GM23338 (cell line): Measurements from ENCODE around the gene RAB27B. TPM values are rescaled to one million over a fixed set of nuclear protein-coding genes. Genes with fewer than 3 reads are reported as not detected.

ENCODE experiments used
- ATAC-seq: fragments of 200-7000 bp; cut with Tn5 transposase; 3 replicates; pipeline ENCODE4 v1.9.1; 2020
- DNase-seq: peaks from one replicate; pipeline ENCODE4 v3.0.0-alpha.2; 2015; ENCODE audit warnings: low spot score
- H2AFZ ChIP-seq: fragments of 200-600 bp; sonication (generic); 2 replicates; pipeline ENCODE4 v1.8.0; 2016; ENCODE audit warnings: antibody characterized with exemption, mild to moderate bottlenecking, moderate library complexity
- H3F3A ChIP-seq: fragments of 200-600 bp; sonication (generic); replicated peaks from 2 replicates; pipeline ENCODE4 v1.8.0; 2017; ENCODE audit warnings: antibody characterized with exemption, mixed run types, low read depth
- H3K27ac ChIP-seq: fragments of 200-600 bp; sonication (generic); 2 replicates; pipeline ENCODE4 v1.6.1; 2016; ENCODE audit warnings: low read depth
- H3K27me3 ChIP-seq: fragments of 200-600 bp; sonication (generic); 2 replicates; pipeline ENCODE4 v1.8.0; 2016; ENCODE audit warnings: mild to moderate bottlenecking, mixed run types, moderate library complexity; ENCODE audit not compliant: insufficient read depth
- H3K36me3 ChIP-seq: fragments of 200-600 bp; sonication (generic); 2 replicates; pipeline ENCODE4 v1.8.0; 2016; ENCODE audit warnings: mild to moderate bottlenecking; ENCODE audit not compliant: insufficient read depth
- H3K4me1 ChIP-seq: fragments of 200-600 bp; sonication (generic); 2 replicates; pipeline ENCODE4 v1.8.0; 2016; ENCODE audit warnings: mild to moderate bottlenecking, moderate library complexity; ENCODE audit not compliant: insufficient read depth
- H3K4me2 ChIP-seq: fragments of 200-600 bp; sonication (generic); 2 replicates; pipeline ENCODE4 v1.7.1; 2017; ENCODE audit warnings: mixed run types
- H3K4me3 ChIP-seq: fragments of 200-600 bp; sonication (generic); 2 replicates; pipeline ENCODE4 v1.6.1; 2016; ENCODE audit warnings: mixed run types
- H3K79me2 ChIP-seq: fragments of 200-600 bp; sonication (generic); replicated peaks from 2 replicates; pipeline ENCODE4 v1.8.0; 2017; ENCODE audit warnings: mild to moderate bottlenecking; ENCODE audit not compliant: insufficient read depth
- H3K9me2 ChIP-seq: fragments of 200-600 bp; sonication (generic); 2 replicates; pipeline ENCODE4 v1.8.0; 2017; ENCODE audit not compliant: insufficient read depth
- H4K20me1 ChIP-seq: fragments of 200-600 bp; sonication (generic); replicated peaks from 2 replicates; pipeline ENCODE4 v1.8.0; 2017; ENCODE audit warnings: mild to moderate bottlenecking; ENCODE audit not compliant: insufficient read depth
- H3K27ac Mint-ChIP-seq: 2 replicates; pipeline ENCODE4 v1.8.0; 2020; ENCODE audit warnings: inconsistent platforms, mild to moderate bottlenecking, moderate library complexity, mixed read lengths
- H3K27me3 Mint-ChIP-seq: 3 replicates; pipeline ENCODE4 v1.8.0; 2022; ENCODE audit warnings: low read depth, mild to moderate bottlenecking, moderate library complexity, mixed read lengths, inconsistent platforms; ENCODE audit not compliant: insufficient read depth, poor library complexity
- H3K36me3 Mint-ChIP-seq: 3 replicates; pipeline ENCODE4 v1.8.0; 2021; ENCODE audit warnings: low read depth, mild to moderate bottlenecking, inconsistent platforms, moderate library complexity, mixed read lengths
- H3K4me1 Mint-ChIP-seq: 3 replicates; pipeline ENCODE4 v1.8.0; 2020; ENCODE audit warnings: mild to moderate bottlenecking, inconsistent platforms, mixed read lengths
- H3K4me3 Mint-ChIP-seq: 3 replicates; pipeline ENCODE4 v1.8.0; 2021; ENCODE audit warnings: moderate library complexity, mild to moderate bottlenecking, inconsistent platforms, mixed read lengths
- H3K9me3 Mint-ChIP-seq: 3 replicates; pipeline ENCODE4 v1.8.0; 2020; ENCODE audit warnings: moderate library complexity, mild to moderate bottlenecking, inconsistent platforms, mixed read lengths
- CTCF ChIP-seq, 2 experiments: fragments of 200-600 bp in 1 of 2; sonication (generic) in 1 of 2; conservative IDR thresholded peaks; 2 replicates each; pipeline versions ENCODE4 v1.5.1 to v1.6.1; 2016 to 2017; ENCODE audit warnings: antibody characterized with exemption in 2 of 2, low read depth in 2 of 2, mild to moderate bottlenecking in 2 of 2, moderate library complexity in 1 of 2
- EZH2 ChIP-seq: fragments of 200-600 bp; sonication (generic); IDR thresholded peaks from one replicate; pipeline ENCODE4 v1.8.0; 2017; ENCODE audit warnings: antibody characterized with exemption, mild to moderate bottlenecking, low read depth; ENCODE audit not compliant: unreplicated experiment
- JUNB ChIP-seq: IDR thresholded peaks from one replicate; pipeline ENCODE4 v1.6.1; 2016; ENCODE audit warnings: antibody characterized with exemption; ENCODE audit not compliant: unreplicated experiment
- NANOG ChIP-seq: IDR thresholded peaks from 2 replicates; pipeline ENCODE4 v1.6.1; 2016; ENCODE audit warnings: antibody characterized with exemption, borderline replicate concordance
- POLR2AphosphoS5 ChIP-seq: IDR thresholded peaks from 2 replicates; pipeline ENCODE4 v1.6.1; 2016; ENCODE audit warnings: antibody characterized with exemption, low read depth
- REST ChIP-seq: IDR thresholded peaks from one replicate; pipeline ENCODE4 v1.6.1; 2018; ENCODE audit warnings: antibody characterized with exemption; ENCODE audit not compliant: unreplicated experiment
- STAT1 ChIP-seq: IDR thresholded peaks from one replicate; pipeline ENCODE4 v1.6.1; 2016; ENCODE audit warnings: antibody characterized with exemption; ENCODE audit not compliant: unreplicated experiment
- ZNF114 ChIP-seq: fragments of 250-450 bp; sonication (Bioruptor Pico); IDR thresholded peaks from 2 replicates; pipeline ENCODE4 v1.5.0; 2020; ENCODE audit warnings: mild to moderate bottlenecking, moderate library complexity
- ZNF331 ChIP-seq: fragments of 250-450 bp; sonication (Bioruptor Pico); IDR thresholded peaks from 2 replicates; pipeline ENCODE4 v1.5.0; 2020; ENCODE audit warnings: low read depth, mild to moderate bottlenecking, moderate library complexity
- polyA plus RNA-seq: library from polyadenylated mRNA; unstranded; fragments of >200 nt; fragmentation: Nextera tagmentation; extraction: Ambion mirVana; gene quantifications from 2 replicates; pipeline ENCODE4 v1.2.1, GENCODE V29; 2016
- total RNA-seq: library from RNA; depleted of rRNA; stranded (reverse); fragments of >200 nt; shearing (Covaris generic); gene quantifications from 2 replicates; pipeline ENCODE4 v1.2.3, GENCODE V29; 2014
- TF ChIP-seq, protein P1 (sequence below): fragments of 250-450 bp; sonication (Bioruptor Pico); IDR thresholded peaks from 2 replicates; pipeline ENCODE4 v1.5.0; 2020; ENCODE audit warnings: mild to moderate bottlenecking, moderate library complexity

The RAB27B gene
- total and polyA plus RNA-seq, 2 experiments from 2014 or later: 0.13 to 0.56 TPM

- no peaks in the 10 kb centered on the region for H3K27me3 ChIP-seq
- Mint-ChIP-seq H3K36me3 (no peaks in the 10 kb centered on the region), H3K4me1 (no peaks in the 10 kb centered on the region), H3K27ac (no peak overlapping the region), H3K27me3 (no peaks in the 10 kb centered on the region), H3K9me3 (no peaks in the 10 kb centered on the region), H3K4me3 (no peak overlapping the region)
- H3K27ac ChIP-seq: no peak overlapping the region
- no peaks in the 10 kb centered on the region for H3K79me2 ChIP-seq
- H4K20me1 ChIP-seq: no peaks in the 10 kb centered on the region
- no peaks in the 10 kb centered on the region for H3K36me3 ChIP-seq
- DNase-seq (no peak), ATAC-seq (no peak)
- no peak overlapping the region for H2AFZ ChIP-seq
- H3K4me2 ChIP-seq: no peak overlapping the region
- no peaks in the 10 kb centered on the region for H3K4me1 ChIP-seq
- TF ChIP-seq STAT1 (no peak), ZNF331 (CRISPR knock-in tag) (no peak), ZNF114 (CRISPR knock-in tag) (no peak), EZH2 (no peak), CTCF (conservative IDR thresholded peaks at IDR 0.05; ENCODE audit: low read depth in 2 of 2) (no peak), POLR2AphosphoS5 (no peak), NANOG (no peak), JUNB (no peak), REST (no peak)
- TF ChIP-seq, protein P1, sequence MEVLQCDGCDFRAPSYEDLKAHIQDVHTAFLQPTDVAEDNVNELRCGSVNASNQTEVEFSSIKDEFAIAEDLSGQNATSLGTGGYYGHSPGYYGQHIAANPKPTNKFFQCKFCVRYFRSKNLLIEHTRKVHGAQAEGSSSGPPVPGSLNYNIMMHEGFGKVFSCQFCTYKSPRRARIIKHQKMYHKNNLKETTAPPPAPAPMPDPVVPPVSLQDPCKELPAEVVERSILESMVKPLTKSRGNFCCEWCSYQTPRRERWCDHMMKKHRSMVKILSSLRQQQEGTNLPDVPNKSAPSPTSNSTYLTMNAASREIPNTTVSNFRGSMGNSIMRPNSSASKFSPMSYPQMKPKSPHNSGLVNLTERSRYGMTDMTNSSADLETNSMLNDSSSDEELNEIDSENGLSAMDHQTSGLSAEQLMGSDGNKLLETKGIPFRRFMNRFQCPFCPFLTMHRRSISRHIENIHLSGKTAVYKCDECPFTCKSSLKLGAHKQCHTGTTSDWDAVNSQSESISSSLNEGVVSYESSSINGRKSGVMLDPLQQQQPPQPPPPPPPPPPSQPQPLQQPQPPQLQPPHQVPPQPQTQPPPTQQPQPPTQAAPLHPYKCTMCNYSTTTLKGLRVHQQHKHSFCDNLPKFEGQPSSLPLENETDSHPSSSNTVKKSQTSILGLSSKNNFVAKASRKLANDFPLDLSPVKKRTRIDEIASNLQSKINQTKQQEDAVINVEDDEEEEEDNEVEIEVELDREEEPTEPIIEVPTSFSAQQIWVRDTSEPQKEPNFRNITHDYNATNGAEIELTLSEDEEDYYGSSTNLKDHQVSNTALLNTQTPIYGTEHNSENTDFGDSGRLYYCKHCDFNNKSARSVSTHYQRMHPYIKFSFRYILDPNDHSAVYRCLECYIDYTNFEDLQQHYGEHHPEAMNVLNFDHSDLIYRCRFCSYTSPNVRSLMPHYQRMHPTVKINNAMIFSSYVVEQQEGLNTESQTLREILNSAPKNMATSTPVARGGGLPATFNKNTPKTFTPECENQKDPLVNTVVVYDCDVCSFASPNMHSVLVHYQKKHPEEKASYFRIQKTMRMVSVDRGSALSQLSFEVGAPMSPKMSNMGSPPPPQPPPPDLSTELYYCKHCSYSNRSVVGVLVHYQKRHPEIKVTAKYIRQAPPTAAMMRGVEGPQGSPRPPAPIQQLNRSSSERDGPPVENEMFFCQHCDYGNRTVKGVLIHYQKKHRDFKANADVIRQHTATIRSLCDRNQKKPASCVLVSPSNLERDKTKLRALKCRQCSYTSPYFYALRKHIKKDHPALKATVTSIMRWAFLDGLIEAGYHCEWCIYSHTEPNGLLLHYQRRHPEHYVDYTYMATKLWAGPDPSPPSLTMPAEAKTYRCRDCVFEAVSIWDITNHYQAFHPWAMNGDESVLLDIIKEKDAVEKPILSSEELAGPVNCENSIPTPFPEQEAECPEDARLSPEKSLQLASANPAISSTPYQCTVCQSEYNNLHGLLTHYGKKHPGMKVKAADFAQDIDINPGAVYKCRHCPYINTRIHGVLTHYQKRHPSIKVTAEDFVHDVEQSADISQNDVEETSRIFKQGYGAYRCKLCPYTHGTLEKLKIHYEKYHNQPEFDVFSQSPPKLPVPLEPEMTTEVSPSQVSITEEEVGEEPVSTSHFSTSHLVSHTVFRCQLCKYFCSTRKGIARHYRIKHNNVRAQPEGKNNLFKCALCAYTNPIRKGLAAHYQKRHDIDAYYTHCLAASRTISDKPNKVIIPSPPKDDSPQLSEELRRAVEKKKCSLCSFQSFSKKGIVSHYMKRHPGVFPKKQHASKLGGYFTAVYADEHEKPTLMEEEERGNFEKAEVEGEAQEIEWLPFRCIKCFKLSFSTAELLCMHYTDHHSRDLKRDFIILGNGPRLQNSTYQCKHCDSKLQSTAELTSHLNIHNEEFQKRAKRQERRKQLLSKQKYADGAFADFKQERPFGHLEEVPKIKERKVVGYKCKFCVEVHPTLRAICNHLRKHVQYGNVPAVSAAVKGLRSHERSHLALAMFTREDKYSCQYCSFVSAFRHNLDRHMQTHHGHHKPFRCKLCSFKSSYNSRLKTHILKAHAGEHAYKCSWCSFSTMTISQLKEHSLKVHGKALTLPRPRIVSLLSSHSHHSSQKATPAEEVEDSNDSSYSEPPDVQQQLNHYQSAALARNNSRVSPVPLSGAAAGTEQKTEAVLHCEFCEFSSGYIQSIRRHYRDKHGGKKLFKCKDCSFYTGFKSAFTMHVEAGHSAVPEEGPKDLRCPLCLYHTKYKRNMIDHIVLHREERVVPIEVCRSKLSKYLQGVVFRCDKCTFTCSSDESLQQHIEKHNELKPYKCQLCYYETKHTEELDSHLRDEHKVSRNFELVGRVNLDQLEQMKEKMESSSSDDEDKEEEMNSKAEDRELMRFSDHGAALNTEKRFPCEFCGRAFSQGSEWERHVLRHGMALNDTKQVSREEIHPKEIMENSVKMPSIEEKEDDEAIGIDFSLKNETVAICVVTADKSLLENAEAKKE (CRISPR knock-in tag): no peak
- H3K4me3 ChIP-seq: no peak overlapping the region
- H3K9me2 ChIP-seq: no peaks in the 10 kb centered on the region; the same call in 1 of the 2 replicates
- H3F3A ChIP-seq: no peaks in the 10 kb centered on the region
Measured at GRCh38 chr18:54872681-54873080, 44.4 kb downstream of the RAB27B start.
